HG02943 (cell line): Measurements from ENCODE around the gene EME2.

Source experiments
- ATAC-seq: cut with Tn5 transposase; IDR thresholded peaks from one replicate; pipeline ENCODE4 v1.9.1; 2021; ENCODE audit warnings: mild to moderate bottlenecking, low read depth, moderate library complexity; ENCODE audit not compliant: unreplicated experiment

EME2 gene

GRCh38 chr16:1816396-1817275, 44.0 kb downstream of the EME2 start:
- ATAC-seq = no peak

- no peak for ATAC-seq
These were observed 44.6 kb downstream of the EME2 start for GRCh38 chr16:1817276-1817589.

- ATAC-seq = no peak
These were observed 45.1 kb downstream of the EME2 start for GRCh38 chr16:1817716-1818115.

GRCh38 chr16:1818204-1818872, 45.7 kb downstream of the EME2 start:
- ATAC-seq = no peak

- no peak for ATAC-seq
These were observed 46.4 kb downstream of the EME2 start for GRCh38 chr16:1818873-1819525.

GRCh38 chr16:1819611-1820010, 47.0 kb downstream of the EME2 start:
- no peak for ATAC-seq

GRCh38 chr16:1820096-1820945, 47.7 kb downstream of the EME2 start:
- ATAC-seq = no peak

GRCh38 chr16:1820946-1821290, 48.3 kb downstream of the EME2 start:
- no peak for ATAC-seq

- no peak for ATAC-seq
These were observed 49.4 kb downstream of the EME2 start for GRCh38 chr16:1821861-1822611.

GRCh38 chr16:1822801-1823200, 50.2 kb downstream of the EME2 start:
- no peak for ATAC-seq

GRCh38 chr16:1823821-1824220, 51.2 kb downstream of the EME2 start:
- ATAC-seq = no peak

- no peak for ATAC-seq
These were observed 52.8 kb downstream of the EME2 start for GRCh38 chr16:1825381-1825863.
